ENCODE measurements around the gene UQCRC1. TPM values are rescaled to one million over a fixed set of nuclear protein-coding genes. Genes with fewer than 3 reads are reported as not detected.
A peak's percentile ranks its signal among the peaks of the same experiment; 100 is the strongest.
"Not testable (repeated sequence)": the region's sequence is repeated elsewhere in the genome, so short reads cannot be mapped to it uniquely, and the experiment has no call there.

UQCRC1 gene
- total and polyA plus RNA-seq, 9 donors, result 138 to 201 (median 195) TPM

DNA sequence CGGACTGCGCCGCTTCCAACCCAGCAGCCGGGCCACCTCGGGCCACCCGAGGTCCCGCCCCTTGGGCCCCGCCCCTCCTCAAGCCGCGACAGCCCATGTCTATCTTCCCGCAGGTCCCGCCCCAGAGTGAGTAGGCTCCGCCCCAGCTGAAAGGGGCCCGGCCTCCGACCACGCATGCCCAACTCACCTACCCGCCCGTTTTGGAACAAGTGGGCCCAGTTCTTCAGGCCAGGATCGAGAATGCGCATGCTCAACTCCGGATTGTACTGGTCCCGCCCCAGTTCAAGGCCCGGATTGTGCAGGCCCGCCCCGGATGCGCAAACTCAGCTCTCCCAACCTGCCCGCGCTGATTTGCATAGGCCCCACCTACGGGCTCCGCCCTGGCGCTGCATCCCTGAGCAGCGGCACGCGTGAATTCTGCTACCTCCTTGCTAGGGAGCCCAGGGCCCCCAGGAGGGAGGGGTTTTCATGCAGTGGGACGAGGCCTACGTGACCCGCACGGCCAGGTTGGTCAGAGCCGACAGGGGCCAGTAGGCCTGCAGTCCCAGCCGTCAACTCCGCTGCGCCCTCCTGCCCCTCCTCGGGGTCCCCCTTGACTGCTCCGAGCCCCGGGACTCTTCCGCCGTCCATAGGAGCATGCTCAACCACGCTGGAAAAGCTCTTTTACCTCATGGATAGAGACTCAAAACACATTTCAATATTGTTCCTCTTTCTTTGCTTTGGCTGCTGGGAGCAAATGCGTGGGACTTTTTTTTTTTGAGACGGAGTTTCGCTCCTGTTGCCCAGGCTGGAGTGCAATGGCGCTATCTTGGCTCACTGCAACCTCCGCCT, 52.4 kb downstream of the UQCRC1 start, which contains the start of gene PFKFB4:
Gene PFKFB4 (minus strand): TSS at position 8 of the 831 bp plus-strand sequence. CDS start 26 bp downstream, outside the sequence.
- peak; percentile 100 for DNase-seq
- WGBS (ENCODE audit: insufficient coverage), result under 1% methylated on average over 51 of the region's 53 CpGs
- H3K4me3 ChIP-seq (ENCODE audit: low read length), result peak within 1 kb of the TSS; percentile 48
- peak within 1 kb of the TSS; percentile 77 for H3K27ac ChIP-seq (ENCODE audit: low read length)
- no peaks in the 10 kb centered on the region for H3K9me3 ChIP-seq (replicated peaks; ENCODE audit: control insufficient read depth, low read depth, low read length)
- peaks cover 58% of the 10 kb centered on the region for H3K4me1 ChIP-seq (ENCODE audit: control insufficient read depth, insufficient read depth, low read length)
- H3K36me3 ChIP-seq (ENCODE audit: control insufficient read depth, insufficient read depth, low read length), result peaks cover 5% of the 10 kb centered on the region
- H3K27me3 ChIP-seq (ENCODE audit: control insufficient read depth, insufficient read depth, low read length), result no peaks in the 10 kb centered on the region

- Histone ChIP-seq H3K36me3 (ENCODE audit: control insufficient read depth, insufficient read depth, low read length) (peaks cover 5% of the 10 kb centered on the region), H3K4me1 (ENCODE audit: control insufficient read depth, insufficient read depth, low read length) (peaks cover 57% of the 10 kb centered on the region), H3K9me3 (replicated peaks; ENCODE audit: control insufficient read depth, low read depth, low read length) (no peaks in the 10 kb centered on the region), H3K27me3 (ENCODE audit: control insufficient read depth, insufficient read depth, low read length) (no peaks in the 10 kb centered on the region), H3K4me3 (ENCODE audit: low read length) (peak overlapping the region; percentile 48), H3K27ac (ENCODE audit: low read length) (peak overlapping the region; percentile 77)
- no peak for DNase-seq
- WGBS (ENCODE audit: insufficient coverage), result 16% methylated on average over 28 of the region's 29 CpGs
Observed at GRCh38 chr3:48555949-48556795, 53.3 kb downstream of the UQCRC1 start.

GRCh38 chr3:48555231-48555948, 54.1 kb downstream of the UQCRC1 start:
- 72% methylated on average over 3 of the region's 10 CpGs for whole genome bisulfite sequencing (ENCODE audit: insufficient coverage)
- Histone ChIP-seq H3K27ac (ENCODE audit: low read length) (no peak overlapping the region), H3K36me3 (ENCODE audit: control insufficient read depth, insufficient read depth, low read length) (peaks cover 5% of the 10 kb centered on the region), H3K4me3 (ENCODE audit: low read length) (no peak overlapping the region), H3K4me1 (ENCODE audit: control insufficient read depth, insufficient read depth, low read length) (peaks cover 49% of the 10 kb centered on the region), H3K9me3 (replicated peaks; ENCODE audit: control insufficient read depth, low read depth, low read length) (no peaks in the 10 kb centered on the region), H3K27me3 (ENCODE audit: control insufficient read depth, insufficient read depth, low read length) (no peaks in the 10 kb centered on the region)
- DNase-seq, result no peak

GRCh38 chr3:48553886-48554845, 55.3 kb downstream of the UQCRC1 start:
- Histone ChIP-seq H3K27me3 (ENCODE audit: control insufficient read depth, insufficient read depth, low read length) (no peaks in the 10 kb centered on the region), H3K4me1 (ENCODE audit: control insufficient read depth, insufficient read depth, low read length) (peaks cover 36% of the 10 kb centered on the region), H3K27ac (ENCODE audit: low read length) (no peak overlapping the region), H3K36me3 (ENCODE audit: control insufficient read depth, insufficient read depth, low read length) (peaks cover 5% of the 10 kb centered on the region), H3K4me3 (ENCODE audit: low read length) (no peak overlapping the region), H3K9me3 (replicated peaks; ENCODE audit: control insufficient read depth, low read depth, low read length) (no peaks in the 10 kb centered on the region)
- DNase-seq, result no peak
- 87% methylated on average over 6 of the region's 14 CpGs for WGBS (ENCODE audit: insufficient coverage)

DNA sequence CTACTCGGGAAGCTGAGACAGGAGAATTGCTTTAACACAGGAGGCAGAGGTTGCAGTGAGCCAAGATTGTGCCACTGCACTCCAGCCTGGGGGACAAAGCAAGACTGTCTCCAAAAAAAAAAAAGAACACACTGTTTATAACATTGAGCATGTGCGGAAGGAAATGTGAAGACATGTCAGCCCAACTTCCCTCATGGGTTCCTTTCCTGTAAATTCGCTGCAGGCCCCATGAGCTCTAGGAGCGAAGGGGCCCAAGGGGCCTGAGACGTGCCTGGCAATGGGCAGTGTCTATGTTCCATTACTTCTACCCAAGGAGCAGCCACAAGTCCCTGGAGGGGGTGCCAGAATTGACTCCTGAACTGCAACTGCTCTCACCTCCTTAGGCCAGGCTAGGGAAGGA, 56.1 kb downstream of the UQCRC1 start:
- no peak for DNase-seq
- H3K4me1 ChIP-seq (ENCODE audit: control insufficient read depth, insufficient read depth, low read length), result peaks cover 34% of the 10 kb centered on the region
- 80% methylated on average over 1 of the region's 5 CpGs for WGBS (ENCODE audit: insufficient coverage)
- no peaks in the 10 kb centered on the region for H3K27me3 ChIP-seq (ENCODE audit: control insufficient read depth, insufficient read depth, low read length)
- H3K9me3 ChIP-seq (replicated peaks; ENCODE audit: control insufficient read depth, low read depth, low read length), result no peaks in the 10 kb centered on the region
- no peak overlapping the region for H3K4me3 ChIP-seq (ENCODE audit: low read length)
- H3K36me3 ChIP-seq (ENCODE audit: control insufficient read depth, insufficient read depth, low read length), result peaks cover 5% of the 10 kb centered on the region
- no peak overlapping the region for H3K27ac ChIP-seq (ENCODE audit: low read length)

DNA sequence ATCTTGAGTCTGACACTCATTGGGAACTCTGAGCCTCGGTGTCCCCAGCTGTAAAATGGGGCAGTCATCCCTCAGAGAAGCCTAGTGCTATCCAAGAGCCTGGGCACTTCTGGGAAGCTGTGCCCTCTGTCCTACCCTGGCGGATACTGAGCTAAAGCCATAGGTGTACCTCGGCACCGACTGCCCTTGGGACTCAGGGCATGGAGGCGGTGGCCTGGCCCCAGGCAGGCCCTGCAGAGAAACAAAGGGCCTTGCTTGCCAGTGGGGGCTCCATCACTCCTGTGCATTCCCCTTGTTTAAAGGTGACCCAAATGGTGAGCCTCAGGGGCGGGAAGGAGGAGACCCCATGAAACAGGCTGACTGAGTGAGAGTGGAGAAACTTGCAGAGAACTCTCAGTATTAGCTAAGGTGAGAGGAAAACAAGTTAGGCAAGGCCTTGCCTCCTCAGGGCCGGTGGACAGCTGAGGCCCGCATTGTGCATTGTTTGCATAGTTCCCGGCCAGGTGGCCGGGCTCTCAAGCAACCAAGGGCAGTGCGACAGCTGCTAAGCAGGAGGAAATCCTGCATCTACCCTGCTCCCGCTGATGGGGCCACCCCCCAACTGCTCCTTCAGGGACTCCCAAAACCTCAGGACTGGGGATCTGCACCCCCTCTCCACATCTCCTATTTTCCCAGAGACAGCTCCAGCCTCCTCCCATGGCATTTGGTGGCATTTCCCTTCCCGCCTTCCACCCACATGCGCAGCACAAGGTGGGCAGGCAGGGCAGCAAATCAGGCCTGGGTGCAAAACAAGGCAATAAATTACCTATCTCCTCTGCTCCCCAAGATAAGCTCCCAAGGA, 57.1 kb downstream of the UQCRC1 start:
- no peaks in the 10 kb centered on the region for H3K9me3 ChIP-seq (replicated peaks; ENCODE audit: control insufficient read depth, low read depth, low read length)
- H3K27ac ChIP-seq (ENCODE audit: low read length), result peak overlapping the region; percentile 13
- WGBS (ENCODE audit: insufficient coverage), result 76% methylated on average over 14 of the region's 14 CpGs
- H3K4me1 ChIP-seq (ENCODE audit: control insufficient read depth, insufficient read depth, low read length), result peaks cover 29% of the 10 kb centered on the region
- H3K36me3 ChIP-seq (ENCODE audit: control insufficient read depth, insufficient read depth, low read length), result peaks cover 5% of the 10 kb centered on the region
- H3K27me3 ChIP-seq (ENCODE audit: control insufficient read depth, insufficient read depth, low read length), result no peaks in the 10 kb centered on the region
- DNase-seq, result no peak
- no peak overlapping the region for H3K4me3 ChIP-seq (ENCODE audit: low read length)

- peaks cover 27% of the 10 kb centered on the region for H3K4me1 ChIP-seq (ENCODE audit: control insufficient read depth, insufficient read depth, low read length)
- WGBS (ENCODE audit: insufficient coverage), result 81% methylated on average over 6 of the region's 7 CpGs
Observed at GRCh38 chr3:48551651-48552050, 57.8 kb downstream of the UQCRC1 start.

More at GRCh38 chr3:48551651-48552050, 57.8 kb downstream of the UQCRC1 start:
- not testable (repeated sequence) for H3K9me3 ChIP-seq (replicated peaks; ENCODE audit: control insufficient read depth, low read depth, low read length); H3K36me3 ChIP-seq (ENCODE audit: control insufficient read depth, insufficient read depth, low read length); H3K4me3 ChIP-seq (ENCODE audit: low read length); H3K27ac ChIP-seq (ENCODE audit: low read length); DNase-seq; H3K27me3 ChIP-seq (ENCODE audit: control insufficient read depth, insufficient read depth, low read length)
